Transverse colon (tissue), 4 donors: Measurements from ENCODE around the gene RIOX2. TPM values are rescaled to one million over a fixed set of nuclear protein-coding genes. Genes with fewer than 3 reads are reported as not detected.

Experiments used
- DNase-seq: peaks from one replicate; pipeline ENCODE4 v3.0.0-alpha.2; 2019
- H3K27ac ChIP-seq, 4 donors: fragments of 200-600 bp; sonication (generic); 2 replicates each; pipeline ENCODE4 v1.5.1; 2016 to 2018; ENCODE audit warnings: inconsistent platforms in 4 of 4
- H3K27me3 ChIP-seq: fragments of 200-600 bp; sonication (generic); 2 replicates; pipeline ENCODE4 v1.5.1; 2017; ENCODE audit warnings: inconsistent platforms
- H3K36me3 ChIP-seq, 4 donors: fragments of 200-600 bp; sonication (generic); 2 replicates each; pipeline ENCODE4 v1.5.1; 2017 to 2019; ENCODE audit warnings: inconsistent platforms in 4 of 4
- H3K4me1 ChIP-seq, 4 donors: fragments of 200-600 bp; sonication (generic); 2 replicates each; pipeline ENCODE4 v1.5.1; 2017 to 2020; ENCODE audit warnings: inconsistent platforms in 4 of 4
- H3K4me3 ChIP-seq, 4 donors: fragments of 200-600 bp; sonication (generic); 1 replicate in 1 of 4; 2 replicates in 3 of 4; pipeline versions ENCODE4 v1.5.1 to v1.6.1; 2017 to 2019; ENCODE audit warnings: inconsistent platforms in 4 of 4
- H3K9me3 ChIP-seq, 2 donors: fragments of 200-600 bp; sonication (generic); 2 replicates each; pipeline ENCODE4 v1.5.1; 2017 to 2019; ENCODE audit warnings: inconsistent platforms in 2 of 2
- CTCF ChIP-seq, 5 experiments: fragments of 200-600 bp in 3 of 5; fragments of 450-650 bp in 2 of 5; sonication (generic) in 3 of 5; IDR thresholded peaks; 1 replicate in 2 of 5; 2 replicates in 3 of 5; pipeline ENCODE4 v1.5.1; 2016 to 2017; ENCODE audit warnings: antibody characterized with exemption in 5 of 5, inconsistent platforms in 3 of 5, mild to moderate bottlenecking in 2 of 5, moderate library complexity in 1 of 5
- EP300 ChIP-seq: sonication (generic); formaldehyde crosslinking; IDR thresholded peaks from one replicate; pipeline ENCODE4 v1.6.1; 2017; ENCODE audit warnings: antibody characterized with exemption, low read depth
- POLR2A ChIP-seq: fragments of 450-650 bp; IDR thresholded peaks from one replicate; pipeline ENCODE4 v1.6.1; 2016; ENCODE audit warnings: antibody characterized with exemption, mild to moderate bottlenecking, moderate library complexity
- POLR2AphosphoS5 ChIP-seq, 3 donors: sonication (generic); formaldehyde crosslinking; IDR thresholded peaks; one replicate each; pipeline ENCODE4 v1.6.1; 2016; ENCODE audit warnings: antibody characterized with exemption in 3 of 3
- WGBS, 2 donors: methylation state at CpG; one replicate each; pipeline ENCODE4 v1.1.5; 2018; ENCODE audit warnings: low coverage in 1 of 2; 5-methylcytosine and 5-hydroxymethylcytosine counted together
- in situ Hi-C, 4 donors: fragments of 200-750 bp; cut with MboI; loops; one replicate each; pipeline versions ENCODE4 v1.15.0 to v1.15.1; 2017; ENCODE audit warnings: low sequenced_read_pairs in 3 of 4, low pct_ligation_motif_present in 1 of 4, low pct_unique_long_range_greater_than_20kb in 1 of 4
- intact Hi-C: fragments of 100-400 bp; cut with DNase I; formaldehyde crosslinking; loops from one replicate; pipeline ENCODE4 v1.15.1; 2023; ENCODE audit warnings: low total_unique reads
- total RNA-seq, 4 donors: library from RNA; depleted of rRNA; stranded (reverse); fragments of >200 nt; gene quantifications; one replicate each; pipeline ENCODE4 v1.1.0, GENCODE V29; 2016

The RIOX2 gene
- total RNA-seq, 4 donors from 2014 or later = 7.5 to 20.5 (median 13.3) TPM

GRCh38 chr3:97901313-97902248, 70.7 kb downstream of the RIOX2 start:
- H3K9me3 ChIP-seq = no peaks in the 10 kb centered on the region
- peaks cover 0 to 18% (median 13%) of the 10 kb centered on the region in 4 donors for H3K4me1 ChIP-seq
- peak overlapping the region; percentile 49 to 63 (median 56) for H3K27ac ChIP-seq
- no peak overlapping the region for H3K4me3 ChIP-seq
- intact Hi-C loops (no loop called here), in situ Hi-C loops (no loop called here)
- 30 to 31% methylated on average over 4 of the region's 4 CpGs for WGBS, 2 donors
- peak; percentile 7 for DNase-seq
- H3K27me3 ChIP-seq = no peaks in the 10 kb centered on the region
- TF ChIP-seq POLR2AphosphoS5 (IDR thresholded peaks at IDR 0.05) = no peak
- no peak for TF ChIP-seq CTCF (IDR thresholded peaks at IDR 0.05)
- no peak for TF ChIP-seq EP300
- TF ChIP-seq POLR2A = no peak
- H3K36me3 ChIP-seq = peaks cover 0 to 7% (median 0%) of the 10 kb centered on the region in 4 donors

- intact Hi-C loops (no loop called here), in situ Hi-C loops (no loop called here)
- TF ChIP-seq POLR2AphosphoS5 (IDR thresholded peaks at IDR 0.05) (no peak), CTCF (IDR thresholded peaks at IDR 0.05) (no peak), POLR2A (no peak), EP300 (no peak)
- H3K9me3 ChIP-seq = no peaks in the 10 kb centered on the region
- H3K27ac ChIP-seq = no peak overlapping the region
- no peak for DNase-seq
- H3K36me3 ChIP-seq = peaks cover 0 to 7% (median 0%) of the 10 kb centered on the region in 4 donors
- H3K27me3 ChIP-seq = no peaks in the 10 kb centered on the region
- no peak overlapping the region for H3K4me3 ChIP-seq
- peaks cover 0 to 18% (median 13%) of the 10 kb centered on the region in 4 donors for H3K4me1 ChIP-seq
Measured at GRCh38 chr3:97899331-97899730, 72.9 kb downstream of the RIOX2 start.

GRCh38 chr3:97896547-97896946, 75.7 kb downstream of the RIOX2 start:
- no peaks in the 10 kb centered on the region for H3K27me3 ChIP-seq
- in situ Hi-C loops (no loop called here), intact Hi-C loops (no loop called here)
- H3K27ac ChIP-seq = no peak overlapping the region
- H3K4me3 ChIP-seq = no peak overlapping the region
- TF ChIP-seq POLR2AphosphoS5 (IDR thresholded peaks at IDR 0.05) = no peak
- TF ChIP-seq CTCF (IDR thresholded peaks at IDR 0.05) = no peak
- DNase-seq = no peak
- H3K36me3 ChIP-seq = peaks cover 0 to 19% (median 0%) of the 10 kb centered on the region in 4 donors
- no peaks in the 10 kb centered on the region for H3K9me3 ChIP-seq
- H3K4me1 ChIP-seq = peaks cover 0 to 9% (median 6%) of the 10 kb centered on the region in 4 donors
- WGBS, 2 donors = 79 to 93% methylated on average over 3 of the region's 3 CpGs

- DNase-seq = no peak
- Histone ChIP-seq H3K4me1 (peaks cover 0 to 5% (median 2%) of the 10 kb centered on the region in 4 donors), H3K27me3 (no peaks in the 10 kb centered on the region), H3K9me3 (no peaks in the 10 kb centered on the region), H3K4me3 (no peak overlapping the region), H3K36me3 (peaks cover 0 to 22% (median 0%) of the 10 kb centered on the region in 4 donors), H3K27ac (no peak overlapping the region)
- in situ Hi-C loops = no loop called here
- TF ChIP-seq POLR2AphosphoS5 (IDR thresholded peaks at IDR 0.05) (no peak), POLR2A (no peak), CTCF (IDR thresholded peaks at IDR 0.05) (no peak), EP300 (no peak)
- intact Hi-C loops = no loop called here
- whole genome bisulfite sequencing, 2 donors = 94 to 100% methylated on average over 1 of the region's 1 CpG
Measured at GRCh38 chr3:97896129-97896528, 76.1 kb downstream of the RIOX2 start.
